ENCODE measurements around the gene CA7.

- TF ChIP-seq TAF1 (conservative IDR thresholded peaks at IDR 0.05) (no peak), SP1 (IDR thresholded peaks at IDR 0.05) (no peak), YY1 (IDR thresholded peaks at IDR 0.05) (no peak), GABPA (IDR thresholded peaks at IDR 0.05 in 1 of 2, conservative IDR thresholded peaks at IDR 0.05 in 1 of 2) (no peak), RAD21 (IDR thresholded peaks at IDR 0.05) (no peak), EGR1 (IDR thresholded peaks at IDR 0.05; ENCODE audit: low read depth in 2 of 2) (no peak), REST (IDR thresholded peaks at IDR 0.05) (no peak), RXRA (IDR thresholded peaks at IDR 0.05) (peak in 1 of 2 donors; percentile 33), ATF3 (IDR thresholded peaks at IDR 0.05) (no peak), FOXA1 (IDR thresholded peaks at IDR 0.05) (no peak)
- TF ChIP-seq, protein P1, sequence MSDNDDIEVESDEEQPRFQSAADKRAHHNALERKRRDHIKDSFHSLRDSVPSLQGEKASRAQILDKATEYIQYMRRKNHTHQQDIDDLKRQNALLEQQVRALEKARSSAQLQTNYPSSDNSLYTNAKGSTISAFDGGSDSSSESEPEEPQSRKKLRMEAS (IDR thresholded peaks at IDR 0.05) = no peak
- TF ChIP-seq, protein P2, sequence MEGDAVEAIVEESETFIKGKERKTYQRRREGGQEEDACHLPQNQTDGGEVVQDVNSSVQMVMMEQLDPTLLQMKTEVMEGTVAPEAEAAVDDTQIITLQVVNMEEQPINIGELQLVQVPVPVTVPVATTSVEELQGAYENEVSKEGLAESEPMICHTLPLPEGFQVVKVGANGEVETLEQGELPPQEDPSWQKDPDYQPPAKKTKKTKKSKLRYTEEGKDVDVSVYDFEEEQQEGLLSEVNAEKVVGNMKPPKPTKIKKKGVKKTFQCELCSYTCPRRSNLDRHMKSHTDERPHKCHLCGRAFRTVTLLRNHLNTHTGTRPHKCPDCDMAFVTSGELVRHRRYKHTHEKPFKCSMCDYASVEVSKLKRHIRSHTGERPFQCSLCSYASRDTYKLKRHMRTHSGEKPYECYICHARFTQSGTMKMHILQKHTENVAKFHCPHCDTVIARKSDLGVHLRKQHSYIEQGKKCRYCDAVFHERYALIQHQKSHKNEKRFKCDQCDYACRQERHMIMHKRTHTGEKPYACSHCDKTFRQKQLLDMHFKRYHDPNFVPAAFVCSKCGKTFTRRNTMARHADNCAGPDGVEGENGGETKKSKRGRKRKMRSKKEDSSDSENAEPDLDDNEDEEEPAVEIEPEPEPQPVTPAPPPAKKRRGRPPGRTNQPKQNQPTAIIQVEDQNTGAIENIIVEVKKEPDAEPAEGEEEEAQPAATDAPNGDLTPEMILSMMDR (IDR thresholded peaks at IDR 0.05; ENCODE audit: low read depth, low read length, missing input control) = no peak
These were observed 33.9 kb downstream of the CA7 start for GRCh38 chr16:66878067-66878466.
